ENCODE results near the gene KRTAP10-8.
"Not testable (repeated sequence)": the region's sequence is repeated elsewhere in the genome, so short reads cannot be mapped to it uniquely, and the experiment has no call there.

The KRTAP10-8 gene

DNA sequence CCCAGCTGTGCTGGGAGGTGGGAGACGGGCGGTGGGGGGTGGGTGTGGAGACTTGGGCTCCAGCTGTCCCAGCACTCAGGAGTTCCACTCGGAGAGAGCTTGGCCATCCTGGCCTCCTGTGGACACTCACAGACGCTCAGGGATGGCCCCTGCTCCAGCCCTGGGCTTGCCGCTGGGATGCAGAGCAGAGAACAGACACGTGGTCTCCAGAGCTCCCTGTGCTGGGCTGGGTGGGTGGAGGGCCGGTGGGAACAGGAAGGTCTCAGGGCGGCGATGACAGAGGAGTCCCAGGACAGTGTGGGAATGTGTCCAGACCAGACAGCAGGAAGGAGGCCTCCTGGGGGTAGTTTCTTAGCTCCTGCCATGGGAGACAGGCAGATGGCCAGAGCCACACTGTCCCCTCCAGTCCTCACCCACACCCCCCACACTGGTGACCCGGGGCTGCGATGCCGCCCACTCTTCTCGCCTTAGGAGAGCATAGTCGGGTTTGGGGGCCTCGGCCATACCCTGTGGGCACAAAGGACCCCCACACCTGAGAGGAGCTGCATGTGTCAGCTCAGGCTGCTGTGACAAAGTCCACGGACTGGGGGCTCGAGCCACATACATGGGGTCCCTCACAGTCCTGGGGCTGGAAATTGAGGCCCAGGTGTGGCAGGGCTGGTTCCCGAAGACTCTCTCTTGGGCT lies 17.0 kb downstream of the KRTAP10-8 start:
- H3K36me3 ChIP-seq (ENCODE audit: insufficient read depth, low read length): no peaks in the 10 kb centered on the region
- H3K4me3 ChIP-seq (ENCODE audit: low read length): no peak overlapping the region
- no peak overlapping the region for H3K4me2 ChIP-seq (ENCODE audit: low read length)
- H3K27me3 ChIP-seq (ENCODE audit: control insufficient read depth, insufficient read depth, low read length): peaks cover 18% of the 10 kb centered on the region
- H3K4me1 ChIP-seq (ENCODE audit: control insufficient read depth, insufficient read depth, low read length): no peaks in the 10 kb centered on the region
- H3K9me3 ChIP-seq (replicated peaks; ENCODE audit: low read length): peaks cover 8% of the 10 kb centered on the region
- H3K9ac ChIP-seq (ENCODE audit: low read depth, low read length): no peak overlapping the region

DNA sequence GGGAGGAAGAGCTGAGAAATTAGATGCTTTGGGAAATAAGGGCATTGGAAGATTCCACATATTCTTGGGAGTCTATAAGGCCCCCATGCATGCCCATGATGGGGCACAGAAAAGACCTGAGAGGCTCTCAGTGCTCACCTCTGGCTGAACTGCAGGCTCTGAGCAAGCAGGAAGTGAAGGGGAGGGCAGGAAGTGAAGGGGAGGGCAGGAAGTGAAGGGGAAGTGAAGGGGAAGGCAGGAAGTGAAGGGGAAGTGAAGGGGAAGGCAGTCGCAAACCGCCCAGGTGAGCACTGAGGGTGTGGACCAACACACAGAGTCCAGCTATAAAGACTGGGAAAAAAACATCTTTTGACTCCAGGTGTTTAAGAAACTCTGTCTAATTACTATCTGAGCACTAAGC lies 18.6 kb downstream of the KRTAP10-8 start:
- H3K4me2 ChIP-seq (ENCODE audit: low read length): no peak overlapping the region
- H3K9ac ChIP-seq (ENCODE audit: low read depth, low read length): no peak overlapping the region
- H3K4me1 ChIP-seq (ENCODE audit: control insufficient read depth, insufficient read depth, low read length): no peaks in the 10 kb centered on the region
- H3K9me3 ChIP-seq (replicated peaks; ENCODE audit: low read length): peaks cover 8% of the 10 kb centered on the region
- peaks cover 25% of the 10 kb centered on the region for H3K27me3 ChIP-seq (ENCODE audit: control insufficient read depth, insufficient read depth, low read length)
- no peak overlapping the region for H3K4me3 ChIP-seq (ENCODE audit: low read length)
- H3K36me3 ChIP-seq (ENCODE audit: insufficient read depth, low read length): no peaks in the 10 kb centered on the region

DNA sequence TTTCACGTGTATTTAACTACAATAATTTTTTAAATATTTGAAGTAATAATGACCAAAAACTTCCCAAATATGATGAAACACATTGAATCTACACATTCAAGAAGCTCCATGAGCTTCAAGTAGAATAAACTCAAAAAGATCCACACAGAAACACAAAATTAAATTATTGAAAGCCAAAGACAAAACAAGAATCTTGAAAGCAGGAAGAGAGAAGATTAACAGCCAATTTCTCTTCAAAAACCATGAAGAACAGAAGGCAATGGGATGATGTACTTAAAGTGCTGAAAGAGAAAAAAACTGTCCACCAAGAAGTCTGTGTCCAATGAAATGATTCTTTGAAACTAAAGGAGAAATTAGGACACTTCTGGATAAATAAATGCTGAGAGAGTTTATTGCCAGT lies 20.2 kb downstream of the KRTAP10-8 start:
- Histone ChIP-seq H3K27me3 (ENCODE audit: control insufficient read depth, insufficient read depth, low read length) (peaks cover 31% of the 10 kb centered on the region), H3K9me3 (replicated peaks; ENCODE audit: low read length) (peaks cover 8% of the 10 kb centered on the region), H3K4me3 (ENCODE audit: low read length) (no peak overlapping the region), H3K4me2 (ENCODE audit: low read length) (no peak overlapping the region), H3K9ac (ENCODE audit: low read depth, low read length) (no peak overlapping the region), H3K4me1 (ENCODE audit: control insufficient read depth, insufficient read depth, low read length) (no peaks in the 10 kb centered on the region), H3K36me3 (ENCODE audit: insufficient read depth, low read length) (no peaks in the 10 kb centered on the region)

DNA sequence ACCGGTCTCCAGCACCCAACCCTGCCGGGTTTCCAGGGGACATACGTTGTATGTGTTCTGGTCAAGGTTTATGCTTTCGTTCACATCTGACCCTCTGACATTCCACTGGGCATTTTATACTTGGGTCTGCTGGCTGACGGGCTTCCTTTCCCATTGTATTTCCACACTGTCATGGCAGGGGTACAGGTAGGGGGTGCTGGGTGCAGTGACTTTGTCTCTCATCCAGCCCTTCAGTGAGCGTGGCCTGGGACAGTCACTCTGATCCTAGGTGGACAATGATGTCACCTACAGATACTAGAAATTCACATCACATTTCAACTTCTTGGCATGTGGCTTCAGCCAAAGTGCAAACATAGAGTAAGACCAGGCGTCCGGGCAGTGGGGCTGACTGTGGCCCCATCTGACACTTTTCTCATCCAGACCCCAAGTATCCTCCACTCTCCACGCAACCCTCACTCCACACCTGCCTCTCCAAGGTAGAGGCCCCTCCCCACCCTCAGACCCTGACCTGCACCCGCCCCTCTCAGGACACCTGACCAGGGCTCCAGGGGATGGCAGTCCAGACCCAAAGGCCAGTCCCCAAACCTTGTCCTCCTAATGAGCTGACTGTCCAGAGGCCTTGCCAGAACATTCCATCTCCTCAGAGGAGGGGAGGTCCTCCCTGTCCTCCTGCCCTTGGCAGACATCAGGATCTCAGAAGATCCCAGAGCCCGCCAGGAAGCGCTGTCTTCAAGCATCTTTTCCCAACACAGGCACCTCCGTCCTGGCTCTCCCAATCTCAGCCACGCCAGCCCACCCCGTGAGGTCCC lies 24.5 kb downstream of the KRTAP10-8 start:
- H3K4me3 ChIP-seq (ENCODE audit: low read length): no peak overlapping the region
- H3K36me3 ChIP-seq (ENCODE audit: insufficient read depth, low read length): no peaks in the 10 kb centered on the region
- no peak overlapping the region for H3K9ac ChIP-seq (ENCODE audit: low read depth, low read length)
- H3K4me1 ChIP-seq (ENCODE audit: control insufficient read depth, insufficient read depth, low read length): no peaks in the 10 kb centered on the region
- H3K4me2 ChIP-seq (ENCODE audit: low read length): no peak overlapping the region
- peaks cover 29% of the 10 kb centered on the region for H3K27me3 ChIP-seq (ENCODE audit: control insufficient read depth, insufficient read depth, low read length)
- H3K9me3 ChIP-seq (replicated peaks; ENCODE audit: low read length): peaks cover 11% of the 10 kb centered on the region

GRCh38 chr21:44637018-44637850 lies 25.4 kb downstream of the KRTAP10-8 start, which contains the start of gene KRTAP10-10:
TSS of gene KRTAP10-10 (plus strand) at chr21:44637356. CDS start at chr21:44637418, 62 bp downstream.
- H3K36me3 ChIP-seq (ENCODE audit: insufficient read depth, low read length): no peaks in the 10 kb centered on the region
- H3K27me3 ChIP-seq (ENCODE audit: control insufficient read depth, insufficient read depth, low read length): peaks cover 29% of the 10 kb centered on the region
- H3K4me3 ChIP-seq (ENCODE audit: low read length): no peak within 1 kb of the TSS
- H3K4me1 ChIP-seq (ENCODE audit: control insufficient read depth, insufficient read depth, low read length): no peaks in the 10 kb centered on the region
- no peak within 1 kb of the TSS for H3K4me2 ChIP-seq (ENCODE audit: low read length)
- H3K9me3 ChIP-seq (replicated peaks; ENCODE audit: low read length): peaks cover 5% of the 10 kb centered on the region
- no peak within 1 kb of the TSS for H3K9ac ChIP-seq (ENCODE audit: low read depth, low read length)

DNA sequence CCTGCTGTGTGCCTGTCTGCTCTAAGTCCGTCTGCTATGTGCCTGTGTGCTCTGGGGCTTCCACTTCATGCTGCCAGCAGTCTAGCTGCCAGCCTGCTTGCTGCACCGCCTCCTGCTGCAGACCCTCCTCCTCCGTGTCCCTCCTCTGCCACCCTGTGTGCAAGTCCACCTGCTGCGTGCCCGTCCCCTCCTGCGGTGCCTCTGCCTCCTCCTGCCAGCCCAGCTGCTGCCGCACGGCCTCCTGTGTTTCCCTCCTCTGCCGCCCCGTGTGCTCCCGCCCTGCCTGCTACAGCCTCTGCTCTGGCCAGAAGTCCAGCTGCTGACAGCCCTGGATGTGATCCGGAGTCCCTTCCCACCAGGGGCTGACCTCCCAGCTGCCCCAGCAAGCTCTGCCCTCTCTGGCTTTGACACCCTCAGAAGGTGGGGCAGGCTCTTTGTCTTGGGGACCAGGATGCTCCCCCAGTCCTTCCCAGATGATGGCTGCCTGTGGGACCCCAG lies 26.0 kb downstream of the KRTAP10-8 start:
- not testable (repeated sequence) for H3K4me3 ChIP-seq (ENCODE audit: low read length); H3K9me3 ChIP-seq (replicated peaks; ENCODE audit: low read length); H3K36me3 ChIP-seq (ENCODE audit: insufficient read depth, low read length); H3K4me2 ChIP-seq (ENCODE audit: low read length); H3K9ac ChIP-seq (ENCODE audit: low read depth, low read length); H3K4me1 ChIP-seq (ENCODE audit: control insufficient read depth, insufficient read depth, low read length)
- H3K27me3 ChIP-seq (ENCODE audit: control insufficient read depth, insufficient read depth, low read length): peaks cover 29% of the 10 kb centered on the region

DNA sequence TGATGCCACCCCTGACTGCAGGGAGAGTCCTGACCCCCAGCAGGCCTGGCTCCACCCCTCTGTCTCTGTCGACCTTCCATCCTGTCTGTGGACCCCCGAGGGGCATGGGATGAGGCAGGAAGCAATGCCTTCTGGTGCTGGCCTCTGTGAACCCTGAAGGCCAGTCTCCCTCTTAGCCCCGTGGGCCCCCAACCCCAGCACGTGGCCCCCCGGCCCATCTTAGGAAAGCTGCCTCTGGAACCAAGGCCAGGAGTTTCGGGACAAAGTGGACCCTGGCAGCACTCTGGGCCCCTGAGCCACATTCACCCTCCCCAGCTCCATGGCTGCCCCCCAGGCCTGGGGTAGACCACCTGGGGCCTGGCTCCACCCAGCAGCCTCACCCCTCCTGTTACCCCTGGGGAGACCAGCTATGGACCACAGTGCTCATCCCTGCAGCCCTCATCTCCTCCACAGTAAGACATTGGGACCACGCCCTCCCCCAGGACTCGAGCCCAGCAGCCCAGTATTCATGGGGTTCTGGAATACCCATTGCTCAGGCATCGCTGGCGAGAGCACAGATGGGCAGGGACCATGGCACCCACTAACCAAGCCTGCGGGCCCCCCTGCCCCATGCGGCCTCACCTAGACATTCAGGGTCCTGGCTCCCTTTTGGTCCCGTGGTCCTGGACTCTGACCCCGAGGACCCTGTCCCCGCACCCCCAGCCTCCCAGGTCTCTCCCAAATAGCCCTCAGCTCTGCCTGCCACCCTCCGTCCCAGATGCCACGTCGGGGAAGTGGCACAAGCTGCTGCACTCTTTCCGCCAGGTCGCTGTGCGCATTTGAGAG lies 26.8 kb downstream of the KRTAP10-8 start:
- H3K4me3 ChIP-seq (ENCODE audit: low read length); H3K9me3 ChIP-seq (replicated peaks; ENCODE audit: low read length); H3K4me1 ChIP-seq (ENCODE audit: control insufficient read depth, insufficient read depth, low read length); H3K36me3 ChIP-seq (ENCODE audit: insufficient read depth, low read length); H3K9ac ChIP-seq (ENCODE audit: low read depth, low read length); H3K4me2 ChIP-seq (ENCODE audit: low read length): not testable (repeated sequence)
- peaks cover 29% of the 10 kb centered on the region for H3K27me3 ChIP-seq (ENCODE audit: control insufficient read depth, insufficient read depth, low read length)

DNA sequence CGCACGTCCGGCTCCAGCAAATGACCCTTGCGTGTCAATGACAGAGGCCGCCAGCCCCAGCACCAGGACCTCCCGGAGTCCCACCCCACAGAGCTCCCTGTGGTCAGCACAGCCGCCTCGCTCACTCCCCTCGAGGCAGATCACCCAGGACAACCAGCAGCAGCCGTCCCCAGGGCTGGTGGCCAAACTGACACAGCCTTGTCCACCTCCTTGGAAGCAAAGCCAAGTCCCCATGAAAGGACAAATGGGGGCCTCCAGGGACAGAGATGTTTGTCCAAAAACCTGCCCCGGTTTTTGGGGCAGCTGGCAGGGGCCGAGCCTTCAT lies 27.4 kb downstream of the KRTAP10-8 start:
- H3K9ac ChIP-seq (ENCODE audit: low read depth, low read length): no peak overlapping the region
- H3K27me3 ChIP-seq (ENCODE audit: control insufficient read depth, insufficient read depth, low read length): peaks cover 27% of the 10 kb centered on the region
- no peaks in the 10 kb centered on the region for H3K4me1 ChIP-seq (ENCODE audit: control insufficient read depth, insufficient read depth, low read length)
- H3K36me3 ChIP-seq (ENCODE audit: insufficient read depth, low read length): no peaks in the 10 kb centered on the region
- H3K4me2 ChIP-seq (ENCODE audit: low read length): no peak overlapping the region
- H3K4me3 ChIP-seq (ENCODE audit: low read length): no peak overlapping the region
- peaks cover 4% of the 10 kb centered on the region for H3K9me3 ChIP-seq (replicated peaks; ENCODE audit: low read length)

DNA sequence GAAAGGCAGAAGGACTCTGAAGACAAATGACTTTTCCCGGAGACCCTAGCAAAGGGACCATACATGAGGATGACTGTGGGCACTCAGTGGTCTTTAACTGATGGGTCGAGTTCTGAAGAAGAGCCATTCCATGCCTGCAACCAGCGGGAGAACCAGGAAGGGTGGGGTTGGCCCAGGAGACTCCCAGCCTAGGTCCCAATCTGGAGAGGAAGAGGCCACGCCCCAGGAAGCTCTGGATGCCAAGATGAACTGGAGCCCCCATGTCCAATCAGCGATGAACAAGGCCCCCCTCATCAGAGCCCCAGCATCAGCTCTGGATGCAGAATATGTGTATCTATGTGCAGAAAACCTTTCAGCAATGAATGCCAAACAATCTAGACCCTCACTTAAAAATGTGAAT lies 28.9 kb downstream of the KRTAP10-8 start:
- Histone ChIP-seq H3K36me3 (ENCODE audit: insufficient read depth, low read length) (no peaks in the 10 kb centered on the region), H3K4me3 (ENCODE audit: low read length) (no peak overlapping the region), H3K4me2 (ENCODE audit: low read length) (no peak overlapping the region), H3K4me1 (ENCODE audit: control insufficient read depth, insufficient read depth, low read length) (no peaks in the 10 kb centered on the region), H3K9me3 (replicated peaks; ENCODE audit: low read length) (peaks cover 4% of the 10 kb centered on the region), H3K27me3 (ENCODE audit: control insufficient read depth, insufficient read depth, low read length) (peaks cover 21% of the 10 kb centered on the region), H3K9ac (ENCODE audit: low read depth, low read length) (no peak overlapping the region)

GRCh38 chr21:44643741-44644310 lies 31.9 kb downstream of the KRTAP10-8 start:
- peaks cover 21% of the 10 kb centered on the region for H3K27me3 ChIP-seq (ENCODE audit: control insufficient read depth, insufficient read depth, low read length)

More at GRCh38 chr21:44643741-44644310, 31.9 kb downstream of the KRTAP10-8 start:
- no peaks in the 10 kb centered on the region for H3K4me1 ChIP-seq (ENCODE audit: control insufficient read depth, insufficient read depth, low read length)
- no peak overlapping the region for H3K4me3 ChIP-seq (ENCODE audit: low read length)
- H3K9me3 ChIP-seq (replicated peaks; ENCODE audit: low read length): peaks cover 4% of the 10 kb centered on the region
- no peak overlapping the region for H3K4me2 ChIP-seq (ENCODE audit: low read length)
- H3K9ac ChIP-seq (ENCODE audit: low read depth, low read length): no peak overlapping the region
- H3K36me3 ChIP-seq (ENCODE audit: insufficient read depth, low read length): no peaks in the 10 kb centered on the region
